Stimulated activated CD8-positive, alpha-beta memory T cell treated with anti-CD3 and anti-CD28 coated beads, Interleukin-2, amount 100 ng/mL, for 48 hours (primary cell): ENCODE results near the gene C11orf16.
A peak's percentile ranks its signal among the peaks of the same experiment; 100 is the strongest.
"Not testable (repeated sequence)": the region's sequence is repeated elsewhere in the genome, so short reads cannot be mapped to it uniquely, and the experiment has no call there.

ENCODE experiments used
- DNase-seq, 2 donors: peaks; one replicate each; pipeline ENCODE4 v3.0.0-alpha.2; 2020; ENCODE audit warnings: low read depth in 2 of 2

The C11orf16 gene

GRCh38 chr11:8937159-8937558 lies 4.4 kb upstream of the C11orf16 start:
- DNase-seq, result no peak

- DNase-seq, result not testable (repeated sequence)
These were observed 3.0 kb upstream of the C11orf16 start for GRCh38 chr11:8935789-8936188.

DNA sequence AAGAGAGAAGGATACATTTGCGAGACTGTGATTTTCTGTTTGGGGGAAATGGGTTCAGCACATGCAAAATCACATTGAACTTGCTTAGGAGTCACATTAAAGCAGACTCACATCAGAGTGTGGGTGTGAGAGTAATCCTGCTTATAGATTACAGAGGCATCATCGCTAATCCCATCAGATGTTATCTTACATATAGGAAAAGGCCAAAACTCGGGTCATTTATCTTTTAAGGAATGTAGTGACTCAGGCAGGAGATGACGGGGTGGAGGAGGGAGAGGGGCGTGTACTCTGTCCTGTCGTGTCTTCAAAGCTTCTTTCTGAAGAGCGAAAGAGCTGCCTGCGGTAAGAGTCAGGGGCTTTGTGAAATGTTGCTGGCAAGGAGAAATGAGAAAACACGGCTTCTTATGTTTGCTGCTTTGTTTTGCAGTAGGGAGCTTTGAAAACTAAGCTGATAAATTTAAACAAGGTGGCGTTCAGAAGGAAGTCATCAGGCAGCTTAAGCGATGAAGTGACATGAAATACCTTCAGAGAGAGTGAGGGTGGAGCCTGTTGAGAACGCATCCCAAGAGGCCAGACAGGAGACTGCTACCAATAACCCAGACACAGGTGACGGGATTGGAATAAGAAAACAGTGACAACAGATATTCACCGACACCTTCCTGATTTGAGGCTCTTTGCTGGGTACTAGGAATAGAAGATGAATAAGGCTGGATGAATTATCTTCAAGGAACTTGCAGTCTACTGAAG lies 2.2 kb upstream of the C11orf16 start:
- no peak for DNase-seq

DNA sequence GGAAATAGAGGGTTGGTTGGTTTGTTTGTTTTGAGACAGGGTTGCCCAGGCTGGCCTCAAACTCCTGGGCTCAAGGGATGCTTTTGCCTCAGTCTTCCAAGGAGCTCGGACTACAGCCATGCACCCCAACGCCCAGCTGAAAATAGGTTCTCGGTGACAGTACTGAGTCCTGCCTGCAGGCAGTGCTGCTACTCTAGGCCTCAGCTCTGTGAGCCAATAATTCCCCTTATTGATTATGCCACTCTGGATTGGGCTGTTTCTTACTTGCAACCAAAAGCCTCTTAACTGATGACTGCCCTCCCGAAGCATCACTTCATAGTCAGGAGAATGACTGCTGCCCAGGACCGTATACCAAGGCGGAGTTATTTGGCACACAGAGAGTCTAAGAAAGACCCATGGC lies 1.2 kb upstream of the C11orf16 start:
- DNase-seq, result no peak

DNA sequence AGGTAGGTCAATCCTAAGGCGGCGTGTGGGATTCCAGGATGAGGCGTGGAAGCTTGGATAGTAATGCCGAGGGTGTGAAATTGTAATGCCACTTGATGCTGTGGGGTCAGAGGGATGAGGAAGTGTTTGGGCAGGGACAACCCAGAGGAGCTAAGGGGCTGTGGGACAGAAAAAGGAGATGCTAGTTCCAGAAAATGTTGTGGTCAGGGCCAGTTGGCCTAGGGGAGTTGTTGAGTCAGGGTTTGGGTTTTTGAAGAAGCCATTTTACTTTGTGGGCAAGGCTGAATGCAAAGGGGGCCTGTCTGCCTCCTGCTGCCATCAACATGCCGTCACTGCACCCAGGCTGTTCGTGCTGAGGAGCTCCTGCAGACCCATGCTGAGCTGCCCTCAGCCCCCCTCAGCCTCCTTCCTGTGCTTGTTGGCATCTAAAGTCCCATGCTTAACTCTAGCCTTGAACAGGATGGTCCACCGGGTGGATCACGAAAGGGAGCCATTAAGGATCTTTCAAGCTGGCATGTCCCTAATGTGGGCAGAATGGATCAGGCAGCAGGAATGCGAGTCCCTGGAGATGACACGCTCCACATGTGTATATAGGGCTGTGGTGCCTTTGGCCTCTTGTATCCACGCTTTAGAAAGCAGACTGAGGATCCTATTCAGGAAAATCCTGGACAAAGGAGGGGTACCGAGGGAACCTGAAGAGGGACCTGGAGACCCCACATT lies 2.1 kb downstream of the C11orf16 start:
- no peak for DNase-seq

- DNase-seq, result no peak
These were observed 3.6 kb downstream of the C11orf16 start for GRCh38 chr11:8928981-8929615.

GRCh38 chr11:8928205-8928604 lies 4.5 kb downstream of the C11orf16 start:
- no peak for DNase-seq

GRCh38 chr11:8927233-8927632 lies 5.5 kb downstream of the C11orf16 start:
- DNase-seq, result no peak

GRCh38 chr11:8926236-8926635 lies 6.5 kb downstream of the C11orf16 start:
- DNase-seq, result no peak

DNA sequence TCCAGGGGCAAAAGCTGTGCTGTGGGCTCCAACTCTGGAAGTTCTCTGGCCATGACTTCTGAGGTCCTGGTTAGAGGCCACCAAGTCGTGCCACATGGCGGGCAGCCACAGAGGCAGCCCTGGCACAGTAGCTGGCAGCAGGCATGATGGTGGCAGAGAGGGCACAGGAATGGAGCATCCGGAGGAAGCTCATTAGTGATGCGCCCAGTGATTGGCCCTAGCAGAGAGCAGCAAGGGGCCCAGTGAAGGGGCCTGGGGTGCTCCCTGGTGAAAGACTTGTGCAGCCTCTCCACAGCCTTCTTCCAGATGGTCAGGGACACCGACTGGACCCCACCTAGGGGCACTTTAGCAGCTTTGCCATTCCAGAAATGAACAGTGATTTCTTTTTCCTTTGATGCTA lies 7.0 kb downstream of the C11orf16 start:
- no peak for DNase-seq

- DNase-seq, result no peak
These were observed 10.1 kb downstream of the C11orf16 start for GRCh38 chr11:8922691-8923090.

DNA sequence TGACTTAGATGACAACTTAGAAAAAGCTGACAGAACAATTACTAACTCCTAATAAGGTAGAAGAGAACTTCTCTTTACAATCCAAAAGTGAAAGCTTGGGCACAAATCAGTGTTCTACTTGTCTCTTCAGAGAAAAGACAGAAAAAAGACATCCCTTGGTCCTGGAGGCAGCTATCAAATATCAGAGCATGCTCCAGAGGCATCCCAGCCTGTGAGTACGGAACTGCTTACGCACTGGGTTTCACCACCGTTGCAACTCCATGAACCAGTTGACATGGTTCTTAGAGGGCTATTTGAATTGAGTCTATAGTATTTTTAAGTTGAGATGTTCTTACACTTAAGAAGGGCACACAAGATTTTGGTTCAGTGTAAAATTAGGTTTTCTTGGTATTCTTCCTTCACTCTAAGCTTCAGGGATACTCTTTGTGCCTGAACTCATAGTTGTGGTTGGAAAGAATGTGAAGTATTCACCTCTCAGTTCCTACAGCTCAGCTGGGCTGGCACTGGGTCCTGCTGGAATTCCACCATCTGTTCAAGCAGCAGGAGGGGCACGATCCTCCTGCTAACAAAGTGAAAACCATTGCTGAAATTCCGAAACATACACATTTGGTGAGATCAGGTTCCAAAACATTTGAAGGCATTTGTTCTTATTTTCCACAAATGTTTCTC lies 15.5 kb downstream of the C11orf16 start:
- DNase-seq, result no peak

- DNase-seq, result no peak
These were observed 18.1 kb downstream of the C11orf16 start for GRCh38 chr11:8914661-8915018.

DNA sequence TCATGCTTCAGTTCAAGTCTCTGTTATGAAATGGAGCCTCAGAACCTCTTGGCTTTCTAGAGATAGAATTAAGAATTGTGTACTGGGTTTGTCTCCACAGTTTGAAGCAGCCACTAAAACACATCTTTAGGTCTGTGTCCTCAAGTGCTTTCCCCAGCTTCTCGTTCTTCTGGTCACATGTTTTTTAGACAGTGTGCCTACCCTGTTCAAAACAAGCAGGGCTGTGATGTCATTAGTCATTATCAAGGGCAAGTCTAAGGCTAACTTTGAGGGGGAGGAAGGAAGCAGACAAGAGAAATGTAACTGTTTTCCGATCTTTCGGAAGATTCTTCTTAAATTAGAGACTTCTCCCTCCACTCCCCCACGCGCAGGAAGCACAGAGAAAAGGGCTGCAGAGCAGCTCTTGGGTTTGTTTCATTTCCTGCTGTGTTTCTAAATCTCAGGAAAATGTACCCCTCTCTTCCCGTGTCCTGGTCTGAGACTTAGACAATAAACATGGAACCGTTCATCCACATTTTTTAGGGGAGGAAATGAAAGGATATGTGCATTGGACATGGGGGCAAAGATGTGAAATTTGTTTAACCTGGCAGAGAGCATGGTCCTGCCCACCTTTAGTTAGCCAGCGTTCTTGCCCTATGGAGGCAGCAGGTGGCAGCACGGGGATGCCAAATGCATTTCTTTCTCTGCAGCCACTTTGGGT lies 18.6 kb downstream of the C11orf16 start:
- DNase-seq, result no peak

DNA sequence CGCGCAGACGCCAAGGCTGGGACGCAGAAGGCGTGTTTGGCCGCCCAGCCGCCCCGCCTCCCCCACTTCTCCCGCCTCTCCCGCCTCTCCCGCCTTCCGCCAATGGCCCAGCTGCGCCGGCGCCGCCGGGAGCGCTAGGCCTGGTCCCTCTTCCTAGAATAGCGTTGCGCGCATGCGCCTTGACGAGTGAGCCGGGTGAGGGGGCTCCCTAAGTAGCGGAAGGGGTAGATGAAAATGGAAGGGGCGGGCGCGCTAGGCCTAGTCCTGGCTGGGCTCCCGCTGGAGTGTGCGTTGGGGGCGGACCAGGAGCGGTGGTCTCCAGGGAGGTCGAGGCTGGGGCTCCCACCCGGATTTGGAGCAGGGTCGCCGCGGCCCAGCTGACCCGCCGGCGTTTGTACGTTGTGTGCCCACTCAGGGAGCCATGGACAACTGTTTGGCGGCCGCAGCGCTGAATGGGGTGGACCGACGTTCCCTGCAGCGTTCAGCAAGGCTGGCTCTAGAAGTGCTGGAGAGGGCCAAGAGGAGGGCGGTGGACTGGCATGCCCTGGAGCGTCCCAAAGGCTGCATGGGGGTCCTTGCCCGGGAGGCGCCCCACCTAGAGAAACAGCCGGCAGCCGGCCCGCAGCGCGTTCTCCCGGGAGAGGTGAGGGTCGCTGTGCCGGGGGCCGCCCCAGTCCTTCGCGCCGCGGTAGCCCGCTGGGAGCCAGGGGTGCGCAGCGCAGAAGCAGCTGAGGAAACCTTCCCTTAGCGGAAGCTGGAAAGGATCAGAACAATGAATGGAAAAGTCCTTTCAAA lies 21.5 kb downstream of the C11orf16 start, which contains the start of gene AKIP1:
AKIP1 (plus strand) TSS at position 161 of the 795 bp plus-strand sequence; CDS start at position 422, 261 bp downstream.
- DNase-seq, result peak; percentile 88 to 90

DNA sequence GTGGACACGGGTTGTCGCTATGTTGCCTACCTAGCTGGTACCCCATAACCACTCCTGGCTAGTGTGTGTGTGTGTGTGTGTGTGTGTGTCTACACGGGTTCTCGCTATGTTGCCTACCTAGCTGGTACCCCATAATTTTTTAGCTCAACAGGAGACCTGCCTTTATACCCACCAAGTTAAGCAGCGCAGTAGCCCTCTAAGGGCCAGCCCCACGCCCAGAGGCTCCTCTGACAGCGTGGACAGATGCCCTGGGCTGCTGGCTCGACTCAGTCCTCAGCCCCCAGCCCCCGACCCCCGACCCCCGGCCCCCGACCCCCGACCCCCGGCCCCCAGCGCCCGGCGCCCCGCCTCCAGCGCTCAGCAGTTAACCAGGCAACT lies 22.1 kb downstream of the C11orf16 start:
- DNase-seq, result no peak

DNA sequence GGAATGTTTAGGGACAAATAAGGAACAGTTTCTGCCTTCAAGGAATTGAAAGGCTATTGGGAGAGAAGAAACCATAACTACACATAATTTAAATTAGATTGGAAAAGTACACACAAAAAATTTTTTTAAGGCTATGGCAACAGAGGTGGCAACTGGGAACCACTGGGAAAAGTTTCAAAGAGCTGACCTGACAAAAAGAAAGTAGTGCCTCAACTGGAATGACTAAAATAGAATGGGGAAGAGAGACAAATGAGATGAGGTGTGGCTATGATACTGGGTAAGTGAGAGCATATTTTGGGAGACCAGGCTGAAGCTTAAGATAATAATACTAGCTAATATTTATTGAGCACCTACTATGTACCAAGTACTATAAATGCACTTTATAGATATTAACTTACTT lies 24.6 kb downstream of the C11orf16 start:
- DNase-seq, result no peak

DNA sequence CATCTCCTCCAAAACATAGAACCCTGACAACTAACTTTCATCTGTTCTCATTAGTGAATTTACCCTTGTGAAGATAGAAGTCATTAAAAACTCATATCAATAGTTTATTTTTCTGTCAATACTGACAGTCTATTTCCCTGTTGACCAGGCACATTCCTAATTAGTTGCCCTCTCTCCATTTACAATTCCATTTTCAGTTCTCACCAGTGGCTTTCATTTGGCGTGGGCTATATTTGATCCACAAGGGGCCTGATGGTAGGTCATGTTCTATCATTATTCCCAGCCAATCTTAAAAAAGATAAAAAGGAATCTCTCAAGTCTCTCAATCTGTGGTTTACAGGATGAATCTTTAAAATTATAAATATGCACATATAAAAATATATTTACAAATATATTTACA lies 25.6 kb downstream of the C11orf16 start:
- no peak for DNase-seq

- DNase-seq, result no peak
These were observed 27.1 kb downstream of the C11orf16 start for GRCh38 chr11:8905528-8906165.

- DNase-seq, result no peak
These were observed 33.5 kb downstream of the C11orf16 start for GRCh38 chr11:8899119-8899753.
